Measurements from ENCODE around the gene XIRP1. TPM values are rescaled to one million over a fixed set of nuclear protein-coding genes. Genes with fewer than 3 reads are reported as not detected.

XIRP1 gene
- total and polyA plus RNA-seq, 4 donors: 0.01 TPM; not detected in 3

- no peak overlapping the region for H3K4me3 ChIP-seq (ENCODE audit: low read depth in 1 of 3, low read length in 3 of 3)
- no peaks in the 10 kb centered on the region for H3K36me3 ChIP-seq (ENCODE audit: control insufficient read depth in 4 of 4, insufficient read depth in 3 of 4, low read depth in 1 of 4, low read length in 3 of 4)
- no peaks in the 10 kb centered on the region for H3K9me3 ChIP-seq (ENCODE audit: control insufficient read depth in 4 of 4, low read length in 3 of 4)
- peaks cover 6 to 35% (median 12%) of the 10 kb centered on the region in 4 donors for H3K4me1 ChIP-seq (ENCODE audit: control insufficient read depth in 4 of 4, insufficient read depth in 4 of 4, low read length in 3 of 4)
- no peak overlapping the region for H3K27ac ChIP-seq (ENCODE audit: low read depth in 1 of 2, low read length in 2 of 2)
- WGBS: 93% methylated on average over 4 of the region's 4 CpGs
- no peak overlapping the region for H3K9ac ChIP-seq (ENCODE audit: low read depth in 1 of 2, low read length in 2 of 2)
- no peaks in the 10 kb centered on the region for H3K27me3 ChIP-seq (ENCODE audit: control insufficient read depth in 4 of 4, insufficient read depth in 4 of 4, low read length in 3 of 4)
- TF ChIP-seq ZBTB33 (IDR thresholded peaks at IDR 0.05) (no peak), HNF4G (IDR thresholded peaks at IDR 0.05) (no peak), MAX (IDR thresholded peaks at IDR 0.05) (no peak), ATF3 (IDR thresholded peaks at IDR 0.05) (no peak), SP1 (IDR thresholded peaks at IDR 0.05) (no peak), REST (IDR thresholded peaks at IDR 0.05) (no peak), NR2F2 (IDR thresholded peaks at IDR 0.05) (no peak), HNF4A (conservative IDR thresholded peaks at IDR 0.05) (no peak), CTCF (IDR thresholded peaks at IDR 0.05; ENCODE audit: low read depth, low read length, missing input control) (no peak), GABPA (IDR thresholded peaks at IDR 0.05 in 1 of 2, conservative IDR thresholded peaks at IDR 0.05 in 1 of 2) (no peak), JUND (IDR thresholded peaks at IDR 0.05) (no peak), EGR1 (IDR thresholded peaks at IDR 0.05; ENCODE audit: low read depth in 2 of 2) (no peak), YY1 (IDR thresholded peaks at IDR 0.05) (no peak), RAD21 (IDR thresholded peaks at IDR 0.05) (no peak), FOXA1 (IDR thresholded peaks at IDR 0.05) (no peak)
- no peak for DNase-seq (ENCODE audit: low spot score)
Observed at GRCh38 chr3:39156421-39156820, 36.0 kb downstream of the XIRP1 start.
